Calu3 (cell line): ENCODE data around the gene TMEM212. TPM values are rescaled to one million over a fixed set of nuclear protein-coding genes. Genes with fewer than 3 reads are reported as not detected.

Experiments
- BruUV-seq: library from RNA; stranded (reverse); fragments of 400-500 nt; replicated peaks from 2 replicates; lab custom pipeline; 2021; lab: Mats Ljungman, UMichigan
- CTCF ChIA-PET: fragments of 300-600 bp; sonication (Branson Sonifier 250); formaldehyde crosslinking; loops from one replicate; lab custom pipeline; 2022; ENCODE audit warnings: antibody characterized with exemption; lab: Charles Lee
- DNase-seq: peaks from one replicate; pipeline ENCODE4 v3.0.0; 2022
- H3K27ac Mint-ChIP-seq: one replicate; pipeline ENCODE4 v1.8.0; 2022; ENCODE audit warnings: mixed read lengths; ENCODE audit not compliant: unreplicated experiment
- H3K27me3 Mint-ChIP-seq: one replicate; pipeline ENCODE4 v1.8.0; 2022; ENCODE audit warnings: mixed read lengths; ENCODE audit not compliant: unreplicated experiment
- H3K36me3 Mint-ChIP-seq: one replicate; pipeline ENCODE4 v1.8.0; 2022; ENCODE audit warnings: mild to moderate bottlenecking, moderate library complexity, mixed read lengths; ENCODE audit not compliant: insufficient read depth, unreplicated experiment
- H3K4me1 Mint-ChIP-seq: one replicate; pipeline ENCODE4 v1.8.0; 2022; ENCODE audit warnings: mild to moderate bottlenecking, low read depth, mixed read lengths; ENCODE audit not compliant: unreplicated experiment
- H3K4me3 Mint-ChIP-seq: one replicate; pipeline ENCODE4 v1.8.0; 2022; ENCODE audit warnings: mild to moderate bottlenecking, low read depth, moderate library complexity, mixed read lengths; ENCODE audit not compliant: unreplicated experiment
- H3K9me3 Mint-ChIP-seq: one replicate; pipeline ENCODE4 v1.8.0; 2022; ENCODE audit warnings: low read depth, mixed read lengths; ENCODE audit not compliant: unreplicated experiment
- CTCF ChIP-seq: fragments of 200-600 bp; IDR thresholded peaks from one replicate; pipeline ENCODE4 v1.8.0; 2022; ENCODE audit warnings: antibody characterized with exemption; ENCODE audit not compliant: unreplicated experiment
- intact Hi-C: fragments of 100-400 bp; cut with micrococcal nuclease; formaldehyde crosslinking; loops from one replicate; pipeline ENCODE4 v1.10.0; 2022; ENCODE audit not compliant: unreplicated experiment
- total RNA-seq: library from RNA; stranded (reverse); gene quantifications from 2 replicates; pipeline ENCODE4 v1.2.3, GENCODE V29; 2022

TMEM212 gene
- total RNA-seq, 1 experiment from 2014 or later = not detected

- intact Hi-C loops = loop anchor here (5.0 to 10.0 kb wide), 3 partner anchors 215 to 867 kb away; no protein-coding TSS in a partner anchor
- TF ChIP-seq CTCF = no peak
- DNase-seq = no peak
- Mint-ChIP-seq H3K27me3 (no peaks in the 10 kb centered on the region), H3K4me1 (peaks cover 39% of the 10 kb centered on the region), H3K36me3 (no peaks in the 10 kb centered on the region), H3K4me3 (no peak overlapping the region), H3K9me3 (no peaks in the 10 kb centered on the region), H3K27ac (peak overlapping the region; percentile 6)
- no TSS peak for BruUV-seq
- CTCF ChIA-PET = interaction anchor here (1.3 kb wide), 1 partner anchor 22 kb away, joined by 3 read pairs; the partner anchor contains the start of gene PLD1
Observed at GRCh38 chr3:171831936-171832335, 11.2 kb upstream of the TMEM212 start.

- no peak for DNase-seq
- no peaks in the 10 kb centered on the region for H3K9me3 Mint-ChIP-seq
- BruUV-seq = no TSS peak
- no peaks in the 10 kb centered on the region for H3K27me3 Mint-ChIP-seq
- peaks cover 41% of the 10 kb centered on the region for H3K4me1 Mint-ChIP-seq
- no peak overlapping the region for H3K27ac Mint-ChIP-seq
- no peak for TF ChIP-seq CTCF
- H3K4me3 Mint-ChIP-seq = no peak overlapping the region
- intact Hi-C loops = loop anchor here (5.0 to 10.0 kb wide), 3 partner anchors 214 to 868 kb away; no protein-coding TSS in a partner anchor
- CTCF ChIA-PET = interaction anchor here (0.6 to 2.6 kb wide), 7 partner anchors 23 to 305 kb away, joined by 3 to 32 read pairs (median 3); partner anchors contain the start of gene PLD1
- no peaks in the 10 kb centered on the region for H3K36me3 Mint-ChIP-seq
Observed at GRCh38 chr3:171832989-171833388, 10.2 kb upstream of the TMEM212 start.

- H3K4me1 Mint-ChIP-seq = peaks cover 49% of the 10 kb centered on the region
- no peak for DNase-seq
- no peaks in the 10 kb centered on the region for H3K9me3 Mint-ChIP-seq
- H3K36me3 Mint-ChIP-seq = no peaks in the 10 kb centered on the region
- no peaks in the 10 kb centered on the region for H3K27me3 Mint-ChIP-seq
- peak; percentile 59 for TF ChIP-seq CTCF
- no TSS peak for BruUV-seq
- intact Hi-C loops = loop anchor here (1.0 to 10.0 kb wide), 6 partner anchors 58 to 869 kb away; no protein-coding TSS in a partner anchor
- H3K4me3 Mint-ChIP-seq = no peak overlapping the region
- CTCF ChIA-PET = interaction anchor here (0.6 to 2.6 kb wide), 23 partner anchors 9 to 487 kb away, joined by 3 to 32 read pairs (median 3); partner anchors contain the start of genes FNDC3B and TMEM212
- H3K27ac Mint-ChIP-seq = no peak overlapping the region
Observed at GRCh38 chr3:171833789-171834460, 9.2 kb upstream of the TMEM212 start.

- Mint-ChIP-seq H3K9me3 (no peaks in the 10 kb centered on the region), H3K27me3 (no peaks in the 10 kb centered on the region), H3K36me3 (no peaks in the 10 kb centered on the region), H3K4me3 (no peak overlapping the region), H3K27ac (no peak overlapping the region), H3K4me1 (peaks cover 46% of the 10 kb centered on the region)
- TF ChIP-seq CTCF = peak; percentile 10
- CTCF ChIA-PET = interaction anchor here (0.6 to 2.6 kb wide), 20 partner anchors 8 to 487 kb away, joined by 3 to 32 read pairs (median 3); partner anchors contain the start of genes FNDC3B and TMEM212
- DNase-seq = no peak
- BruUV-seq = no TSS peak
- intact Hi-C loops = loop anchor here (1.0 to 10.0 kb wide), 6 partner anchors 58 to 870 kb away; no protein-coding TSS in a partner anchor
Observed at GRCh38 chr3:171834461-171834801, 8.7 kb upstream of the TMEM212 start.
